ENCODE measurements around the gene DUSP16.
"Not testable (repeated sequence)": the region's sequence is repeated elsewhere in the genome, so short reads cannot be mapped to it uniquely, and the experiment has no call there.

Gene DUSP16

GRCh38 chr12:12562585-12563261 lies at the start of gene DUSP16:
Gene DUSP16, minus strand, starts transcription at chr12:12562863. Its CDS starts 41,765 bp downstream, at chr12:12521098.
- DNase-seq (ENCODE audit: low spot score): peak; percentile 95

DNA sequence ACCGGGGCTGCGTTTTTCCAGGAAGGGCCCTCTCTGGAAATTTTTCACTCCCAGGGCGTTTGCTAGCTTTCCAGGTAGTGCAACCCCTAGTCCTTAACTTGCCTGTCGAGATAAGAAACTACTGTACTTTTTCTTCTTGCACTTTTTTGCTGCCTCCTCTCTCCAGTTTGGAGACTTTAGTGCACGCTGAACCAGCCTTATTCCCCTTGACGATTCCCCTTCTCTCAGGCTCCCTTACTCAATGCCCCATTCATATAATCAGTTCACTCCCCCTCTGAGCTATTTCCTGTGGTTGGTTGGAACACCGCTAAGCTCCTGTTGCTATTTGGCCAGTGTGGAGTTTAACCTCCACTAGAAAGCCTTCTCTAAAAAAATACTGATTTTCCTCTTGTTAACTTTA lies 49.7 kb upstream of the DUSP16 start:
- DNase-seq (ENCODE audit: low spot score): peak; percentile 77

- peak; percentile 97 for DNase-seq (ENCODE audit: low spot score)
These were observed 49.0 kb upstream of the DUSP16 start, which contains the start of gene CREBL2 for GRCh38 chr12:12611512-12612306. Gene CREBL2, plus strand, starts transcription at chr12:12611876. Its CDS starts 297 bp downstream, at chr12:12612173.

GRCh38 chr12:12610711-12611110 lies 48.0 kb upstream of the DUSP16 start:
- DNase-seq (ENCODE audit: low spot score): no peak

GRCh38 chr12:12609692-12610091 lies 47.0 kb upstream of the DUSP16 start:
- DNase-seq (ENCODE audit: low spot score): no peak

DNA sequence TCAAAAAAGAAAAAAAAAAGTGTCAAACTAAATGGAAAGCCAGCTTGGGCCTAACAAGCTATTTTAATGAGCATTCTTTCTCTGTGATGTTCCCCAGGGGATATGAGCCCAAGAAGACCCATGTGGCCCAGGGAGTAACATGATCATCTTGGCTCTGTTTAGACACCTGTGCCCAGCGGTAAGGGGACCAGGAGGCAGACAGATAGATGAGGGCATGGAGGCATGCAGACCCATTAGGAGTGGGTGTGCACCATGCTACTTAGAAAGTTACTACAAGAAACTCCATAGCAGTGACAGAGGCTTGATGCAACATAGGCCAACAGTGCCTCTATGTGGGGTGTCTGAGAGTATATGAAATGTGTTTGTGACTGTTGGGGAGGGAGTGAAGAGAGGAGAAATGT lies 45.9 kb upstream of the DUSP16 start:
- DNase-seq (ENCODE audit: low spot score): peak; percentile 37

GRCh38 chr12:12606781-12607589 lies 44.3 kb upstream of the DUSP16 start:
- DNase-seq (ENCODE audit: low spot score): no peak

- DNase-seq (ENCODE audit: low spot score): no peak
These were observed 42.1 kb upstream of the DUSP16 start for GRCh38 chr12:12604740-12605139.

DNA sequence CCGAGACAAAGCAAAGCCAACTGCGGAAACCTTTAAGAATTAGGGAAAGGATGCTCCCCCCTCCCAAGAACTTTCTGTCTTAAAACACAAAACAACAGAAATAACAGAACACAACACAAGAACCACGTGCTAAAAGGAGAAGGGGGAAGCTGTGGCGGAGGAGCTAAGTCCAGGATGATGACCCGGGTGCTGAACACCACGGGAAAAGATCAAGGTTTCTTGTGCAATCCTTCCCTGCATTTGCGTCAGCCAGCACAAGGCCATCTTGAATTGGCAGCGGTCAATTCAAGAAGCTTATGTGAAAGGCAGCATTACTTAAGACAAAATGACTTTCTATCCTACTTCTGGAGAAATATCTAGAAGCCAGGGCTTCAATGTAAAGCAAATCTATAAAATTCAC lies 38.0 kb upstream of the DUSP16 start:
- no peak for DNase-seq (ENCODE audit: low spot score)

GRCh38 chr12:12599750-12600643 lies 37.3 kb upstream of the DUSP16 start:
- no peak for DNase-seq (ENCODE audit: low spot score)

DNA sequence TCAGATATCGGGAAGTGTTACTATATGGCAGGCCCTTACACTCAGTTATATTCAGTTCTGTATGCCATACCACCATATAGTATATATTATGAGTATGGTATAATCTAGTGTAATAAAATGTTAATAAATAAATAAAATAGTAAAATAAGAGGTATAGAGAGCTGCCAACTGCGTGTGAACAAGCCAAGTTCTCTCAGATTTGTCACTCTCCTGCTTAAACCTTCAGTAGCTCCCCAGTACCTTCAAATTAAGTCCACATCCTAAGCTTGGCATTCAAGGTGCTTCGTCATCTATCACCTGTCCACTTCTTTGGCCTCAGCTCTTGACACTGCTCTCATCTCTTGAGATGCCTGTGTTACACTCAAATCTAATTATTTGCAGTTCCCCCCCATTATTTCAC lies 36.2 kb upstream of the DUSP16 start:
- no peak for DNase-seq (ENCODE audit: low spot score)

DNA sequence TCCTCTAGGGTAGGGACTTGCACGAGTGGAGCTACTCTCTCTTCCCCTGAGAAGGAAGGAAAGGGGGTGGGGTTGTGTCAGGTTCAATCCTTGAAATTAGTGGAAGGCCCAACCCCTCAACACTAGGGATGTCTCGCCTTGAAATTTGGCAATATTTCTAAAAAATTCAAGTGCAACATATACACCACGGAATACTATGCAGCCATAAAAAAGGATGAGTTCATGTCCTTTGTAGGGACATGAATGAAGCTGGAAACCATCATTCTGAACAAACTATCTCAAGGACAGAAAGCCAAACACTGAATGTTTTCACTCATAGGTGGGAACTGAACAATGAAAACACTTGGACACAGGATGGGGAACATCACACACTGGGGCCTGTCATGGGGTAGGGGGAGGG lies 33.9 kb upstream of the DUSP16 start:
- not testable (repeated sequence) for DNase-seq (ENCODE audit: low spot score)

DNA sequence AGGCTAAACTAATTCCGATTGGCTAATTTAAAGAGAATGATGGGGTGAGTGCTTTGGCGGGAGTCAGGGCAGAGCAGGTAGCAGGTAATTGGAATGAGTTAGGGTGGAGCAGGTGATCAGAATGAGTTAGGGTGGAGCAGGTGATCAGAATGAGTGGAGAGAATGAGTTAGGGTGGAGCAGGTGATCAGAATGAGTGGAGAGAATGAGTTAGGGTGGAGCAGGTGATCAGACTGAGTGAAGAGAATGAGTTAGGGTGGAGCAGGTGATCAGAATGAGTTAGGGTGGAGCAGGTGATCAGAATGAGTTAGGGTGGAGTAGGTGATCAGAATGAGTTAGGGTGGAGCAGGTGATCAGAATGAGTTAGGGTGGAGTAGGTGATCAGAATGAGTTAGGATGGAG lies 33.3 kb upstream of the DUSP16 start:
- DNase-seq (ENCODE audit: low spot score): not testable (repeated sequence)

GRCh38 chr12:12592930-12593329 lies 30.3 kb upstream of the DUSP16 start:
- DNase-seq (ENCODE audit: low spot score): peak; percentile 30

GRCh38 chr12:12590961-12591360 lies 28.3 kb upstream of the DUSP16 start:
- no peak for DNase-seq (ENCODE audit: low spot score)

GRCh38 chr12:12588436-12588835 lies 25.8 kb upstream of the DUSP16 start:
- not testable (repeated sequence) for DNase-seq (ENCODE audit: low spot score)

DNA sequence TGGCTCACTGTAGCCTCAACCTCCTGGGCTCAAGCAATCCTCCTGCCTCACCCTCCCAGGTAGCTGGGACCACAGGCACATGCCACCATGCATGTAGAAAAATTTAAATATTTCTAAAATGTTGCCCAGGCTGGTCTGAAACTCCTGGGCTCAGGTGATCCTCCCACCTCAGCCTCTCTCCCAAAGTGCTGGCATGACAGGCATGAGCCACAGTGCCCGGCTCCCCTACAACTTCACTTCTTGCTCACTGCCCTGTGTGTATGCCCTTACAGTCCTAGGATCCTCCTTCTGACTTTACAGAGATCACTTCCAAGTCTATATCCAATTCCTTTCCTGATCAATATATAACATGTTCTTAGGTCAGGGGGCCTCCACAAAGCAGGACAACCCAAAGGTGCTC lies 25.2 kb upstream of the DUSP16 start:
- no peak for DNase-seq (ENCODE audit: low spot score)

DNA sequence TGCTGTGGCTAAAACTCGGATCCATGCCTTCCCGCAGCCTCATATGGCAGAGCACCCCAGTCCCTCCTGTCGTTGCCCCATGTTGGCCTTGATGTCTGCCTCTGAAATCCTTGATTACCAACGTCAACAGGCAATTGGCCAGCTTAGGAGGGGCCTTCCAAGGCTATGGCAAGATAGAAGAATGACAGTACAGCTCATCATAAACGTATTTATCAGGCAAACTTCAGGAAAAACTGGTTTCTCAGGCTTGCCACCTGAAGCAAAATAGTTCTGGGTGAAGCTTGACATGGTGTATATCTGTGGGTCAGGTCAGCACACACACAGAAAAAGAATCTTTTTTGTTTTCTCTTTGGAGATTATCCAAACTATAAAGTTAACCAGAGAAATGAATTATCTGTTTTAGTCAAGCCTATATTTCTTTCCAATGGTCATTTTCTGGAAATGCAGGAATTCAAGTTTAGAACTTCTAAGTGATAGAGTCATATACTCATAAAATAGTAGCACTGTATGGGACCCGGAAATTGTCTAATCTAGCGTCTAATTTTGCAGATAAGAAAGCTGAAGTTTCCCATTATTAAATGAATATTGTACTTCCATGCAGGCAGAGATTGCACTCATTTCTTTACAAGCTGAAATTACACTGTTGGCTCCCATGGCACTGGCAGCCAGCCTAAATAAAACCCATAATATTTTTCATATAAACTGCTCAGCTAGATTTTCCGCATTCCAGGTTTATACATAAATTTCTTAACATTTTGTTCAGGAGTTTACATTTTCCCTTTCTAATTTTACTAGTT lies 24.4 kb upstream of the DUSP16 start:
- no peak for DNase-seq (ENCODE audit: low spot score)

GRCh38 chr12:12585115-12585863 lies 22.6 kb upstream of the DUSP16 start:
- no peak for DNase-seq (ENCODE audit: low spot score)

Measured in RKO (cell line).